Ovary (tissue), 9 donors: ENCODE measurements around the gene ADAMTS14. TPM values are rescaled to one million over a fixed set of nuclear protein-coding genes. Genes with fewer than 3 reads are reported as not detected.

ENCODE experiments used
- DNase-seq, 5 donors: peaks; one replicate each; pipeline ENCODE4 v3.0.0-alpha.2; 2019 to 2020
- H3K27ac ChIP-seq, 2 donors: fragments of 200-600 bp; one replicate each; pipeline versions ENCODE4 v1.5.1 to v1.8.0; 2019 to 2022
- H3K27me3 ChIP-seq: fragments of 200-600 bp; one replicate; pipeline ENCODE4 v1.8.0; 2022
- H3K36me3 ChIP-seq: fragments of 200-600 bp; sonication (generic); one replicate; pipeline ENCODE4 v1.5.1; 2019
- H3K4me1 ChIP-seq: one replicate; pipeline ENCODE4 v1.8.1; 2013; ENCODE audit warnings: mild to moderate bottlenecking, moderate library complexity; ENCODE audit not compliant: insufficient read depth
- H3K4me3 ChIP-seq: fragments of 200-600 bp; sonication (generic); one replicate; pipeline ENCODE4 v1.5.1; 2017
- H3K9me3 ChIP-seq, 2 donors: fragments of 200-600 bp in 1 of 2; sonication (generic) in 1 of 2; one replicate each; pipeline versions ENCODE4 v1.5.1 to v1.8.1; 2013 to 2019; ENCODE audit warnings: mild to moderate bottlenecking in 1 of 2, moderate library complexity in 1 of 2
- CTCF ChIP-seq, 3 donors: fragments of 450-650 bp in 2 of 3; fragments of 200-600 bp in 1 of 3; IDR thresholded peaks; one replicate each; pipeline versions ENCODE4 v1.5.1 to v1.8.0; 2016 to 2022; ENCODE audit warnings: antibody characterized with exemption in 3 of 3, mild to moderate bottlenecking in 1 of 3
- EP300 ChIP-seq: sonication (generic); formaldehyde crosslinking; IDR thresholded peaks from one replicate; pipeline ENCODE4 v1.6.1; 2017; ENCODE audit warnings: antibody characterized with exemption
- POLR2A ChIP-seq: fragments of 450-650 bp; IDR thresholded peaks from one replicate; pipeline ENCODE4 v1.6.1; 2017; ENCODE audit warnings: antibody characterized with exemption, mild to moderate bottlenecking, moderate library complexity
- WGBS, 3 donors: extraction: QIAGEN DNeasy Blood & Tissue Kit in 1 of 3; methylation state at CpG; one replicate each; pipeline versions ENCODE4 v1.1.5 to v1.1.7; 2013 to 2017; 5-methylcytosine and 5-hydroxymethylcytosine counted together
- intact Hi-C, 4 donors: fragments of 100-400 bp; cut with DNase I; formaldehyde crosslinking; loops; one replicate each; pipeline versions ENCODE4 v1.11.0 to v1.15.1; 2022 to 2023
- polyA plus RNA-seq, 2 donors: library from polyadenylated mRNA; stranded (reverse); fragments of 200-250 nt in 1 of 2; fragments of 350-450 nt in 1 of 2; fragmentation: Illumina TruSeq in 1 of 2; extraction: RNeasy Lipid Tissue Mini Kit (QIAGEN cat#74804) in 1 of 2; gene quantifications; one replicate each; pipeline ENCODE4 v1.2.3, GENCODE V29; 2013 to 2014
- total RNA-seq, 7 donors: library from RNA; depleted of rRNA in 2 of 7; stranded (reverse); fragments of >200 nt in 2 of 7; fragmentation: NEBNext Ultra II Directional in 3 of 7; extraction: Animal tissue kit (Norgen Biotek cat#: 25700) in 3 of 7; gene quantifications; one replicate each; pipeline versions ENCODE4 v1.1.0 to v1.2.4, GENCODE V29; 2016 to 2023
- donor health status: DM: no; HTN: no; CAD: no; lungs with moderate emphysema.
- donor health status: DM: no; HTN: no; CAD: no.
- donor health status: Bipolar disorder and iron deficiency.
- donor health status: DM: yes; HTN: yes; CAD: no.
- donor health status: DM: no; HTN: no; CAD: no.
- donor health status: DM: yes; HTN: yes; CAD: no.

The ADAMTS14 gene
- total and polyA plus RNA-seq, 9 donors, result 0.07 to 0.75 (median 0.14) TPM; not detected in 3

GRCh38 chr10:70786799-70787415 is 114.6 kb downstream of the ADAMTS14 start:
- Histone ChIP-seq H3K27me3 (no peaks in the 10 kb centered on the region), H3K36me3 (no peaks in the 10 kb centered on the region), H3K9me3 (no peaks in the 10 kb centered on the region), H3K27ac (no peak overlapping the region), H3K4me3 (no peak overlapping the region), H3K4me1 (no peaks in the 10 kb centered on the region)
- WGBS, 3 donors, result 55 to 79% (median 68%) methylated on average over 5 of the region's 5 CpGs
- TF ChIP-seq CTCF (IDR thresholded peaks at IDR 0.05) (no peak), POLR2A (no peak), EP300 (no peak)
- no peak for DNase-seq
- intact Hi-C loops, result no loop called here

GRCh38 chr10:70791386-70792039 is 119.2 kb downstream of the ADAMTS14 start:
- Histone ChIP-seq H3K4me1 (no peaks in the 10 kb centered on the region), H3K27ac (no peak overlapping the region), H3K36me3 (no peaks in the 10 kb centered on the region), H3K27me3 (no peaks in the 10 kb centered on the region), H3K9me3 (no peaks in the 10 kb centered on the region), H3K4me3 (no peak overlapping the region)
- DNase-seq, result no peak
- WGBS, 3 donors, result 65 to 72% (median 66%) methylated on average over 5 of the region's 5 CpGs
- no peak for TF ChIP-seq POLR2A
- no peak for TF ChIP-seq CTCF (IDR thresholded peaks at IDR 0.05)
- TF ChIP-seq EP300, result no peak
- intact Hi-C loops, result no loop called here

GRCh38 chr10:70795613-70796012 is 123.3 kb downstream of the ADAMTS14 start:
- Histone ChIP-seq H3K4me3 (no peak overlapping the region), H3K9me3 (no peaks in the 10 kb centered on the region), H3K27ac (no peak overlapping the region), H3K4me1 (no peaks in the 10 kb centered on the region), H3K27me3 (no peaks in the 10 kb centered on the region), H3K36me3 (no peaks in the 10 kb centered on the region)
- intact Hi-C loops, result no loop called here
- no peak for TF ChIP-seq CTCF (IDR thresholded peaks at IDR 0.05)
- no peak for TF ChIP-seq POLR2A
- TF ChIP-seq EP300, result no peak
- WGBS, 3 donors, result 85 to 96% (median 90%) methylated on average over 1 of the region's 1 CpG
- no peak for DNase-seq

- H3K27ac ChIP-seq, result no peak overlapping the region
- H3K4me1 ChIP-seq, result no peaks in the 10 kb centered on the region
- no peak for TF ChIP-seq POLR2A
- TF ChIP-seq CTCF (IDR thresholded peaks at IDR 0.05), result no peak
- TF ChIP-seq EP300, result no peak
- intact Hi-C loops, result no loop called here
- no peak overlapping the region for H3K4me3 ChIP-seq
- no peaks in the 10 kb centered on the region for H3K36me3 ChIP-seq
- H3K9me3 ChIP-seq, result no peaks in the 10 kb centered on the region
- DNase-seq, result no peak
- H3K27me3 ChIP-seq, result no peaks in the 10 kb centered on the region
- WGBS, 3 donors, result 74 to 82% (median 79%) methylated on average over 7 of the region's 7 CpGs
Measured at GRCh38 chr10:70797840-70798239, 125.5 kb downstream of the ADAMTS14 start.
